Effector CD4-positive, alpha-beta T cell (primary cell): Measurements from ENCODE around the gene UBL5.

Experiments used
- DNase-seq: peaks from one replicate; pipeline ENCODE4 v3.0.0-alpha.2; 2020

UBL5 gene

DNA sequence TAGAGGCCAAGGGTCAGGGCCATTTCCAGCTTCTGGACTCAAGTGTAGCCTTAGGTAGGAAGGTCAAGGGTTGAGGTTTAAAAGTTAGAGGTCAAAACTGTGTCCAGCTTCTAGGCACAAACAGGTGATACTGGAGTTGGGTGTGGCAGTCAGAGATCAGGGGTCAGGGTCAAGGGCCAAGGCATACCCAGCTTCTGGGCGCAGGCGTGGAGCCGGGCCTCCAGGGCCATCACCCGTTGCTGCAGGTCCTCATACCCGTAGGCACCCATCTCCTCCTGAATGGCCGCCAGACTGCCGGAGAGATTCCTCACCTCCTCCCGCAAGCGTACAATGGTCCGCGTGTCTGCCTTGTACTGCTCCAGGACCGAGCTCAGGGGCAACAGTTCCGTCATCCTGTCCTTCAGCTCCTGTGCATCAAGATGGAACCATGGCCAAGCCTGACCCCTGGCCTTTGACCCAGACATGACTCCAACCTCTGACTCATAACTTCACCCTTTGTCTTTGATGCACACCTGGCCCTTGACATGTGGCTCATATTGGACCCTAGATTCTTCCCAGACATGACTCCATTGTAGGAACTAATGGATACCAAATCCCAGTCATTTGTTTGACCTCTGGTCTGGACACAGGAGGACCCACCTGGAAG, 29.5 kb downstream of the UBL5 start:
- no peak for DNase-seq

DNA sequence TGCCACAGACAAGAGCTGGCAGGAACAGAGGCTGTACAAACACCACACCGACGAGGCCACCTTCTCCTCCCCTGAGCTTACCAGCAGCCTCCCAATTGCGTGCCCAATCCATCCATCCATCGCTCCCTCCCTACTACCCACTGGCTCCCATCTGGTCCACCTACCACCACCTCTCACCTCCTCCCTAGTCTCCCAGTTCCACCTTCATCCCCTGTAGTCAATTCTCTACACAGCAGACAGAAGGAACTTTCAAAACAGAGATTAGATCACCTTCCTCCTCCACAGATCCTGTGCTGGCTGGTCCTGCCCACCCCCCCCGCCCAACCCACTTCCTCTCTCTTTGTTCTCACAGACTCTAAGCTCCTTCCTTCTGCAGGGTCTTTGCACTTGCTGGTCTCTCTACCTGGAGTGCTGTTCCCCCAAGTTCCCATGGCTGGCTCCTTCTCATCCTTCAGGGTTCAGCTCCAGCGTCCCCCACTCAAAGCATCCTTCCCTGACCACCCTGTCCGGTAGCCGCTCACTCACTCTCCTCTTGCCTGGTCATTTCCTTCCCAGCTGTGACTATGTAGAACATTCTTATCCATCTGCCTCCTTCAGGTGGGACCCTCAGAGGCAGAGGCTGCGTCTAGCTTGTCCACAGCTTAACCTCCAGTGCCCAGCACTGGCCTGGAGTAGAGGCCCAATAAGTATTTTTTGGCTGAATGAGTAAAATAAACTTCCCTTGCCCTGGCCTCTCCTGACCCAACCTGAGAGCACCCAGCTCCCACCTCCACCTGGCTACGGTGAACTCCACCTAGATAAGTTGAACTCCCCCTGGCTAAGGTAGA, 30.4 kb downstream of the UBL5 start:
- DNase-seq: no peak

DNA sequence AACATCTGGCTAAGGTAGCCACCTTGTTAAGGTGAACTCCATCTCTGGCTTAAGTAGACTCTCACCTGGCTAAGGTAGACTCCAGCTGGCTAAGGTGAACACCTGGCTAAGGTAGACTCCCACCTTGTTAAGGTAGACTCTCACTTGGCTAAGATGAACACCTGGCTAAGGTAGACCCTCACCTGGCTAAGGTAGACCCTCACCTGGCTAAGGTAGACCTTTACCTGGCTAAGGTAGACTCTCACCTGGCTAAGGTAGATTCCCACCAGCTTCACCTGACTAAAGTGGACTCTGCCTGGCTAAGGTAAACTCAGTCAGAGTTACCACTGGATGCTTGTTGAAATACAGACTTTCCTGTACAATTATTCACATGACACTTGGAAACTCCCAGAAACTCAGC, 31.0 kb downstream of the UBL5 start:
- no peak for DNase-seq

DNA sequence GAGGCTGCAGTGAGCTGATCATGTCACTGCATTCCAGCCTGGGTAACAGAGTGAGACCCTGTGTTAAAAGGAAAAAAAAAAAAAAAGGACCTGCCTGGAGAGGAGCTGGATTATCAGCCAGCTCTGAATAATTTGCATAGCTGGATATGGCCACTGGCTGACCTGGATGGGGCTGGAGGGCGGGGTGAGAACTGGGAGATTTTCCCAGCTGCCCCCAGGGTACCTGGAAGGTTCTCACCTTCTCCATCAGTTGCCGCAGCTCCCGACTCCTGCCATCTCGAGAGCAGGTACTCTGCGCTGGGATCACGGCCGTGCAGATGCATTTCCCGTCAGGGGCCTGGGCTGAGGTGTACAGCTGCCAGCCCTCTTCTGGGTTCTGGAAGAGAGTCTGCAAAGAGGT, 32.7 kb downstream of the UBL5 start:
- DNase-seq: no peak

DNA sequence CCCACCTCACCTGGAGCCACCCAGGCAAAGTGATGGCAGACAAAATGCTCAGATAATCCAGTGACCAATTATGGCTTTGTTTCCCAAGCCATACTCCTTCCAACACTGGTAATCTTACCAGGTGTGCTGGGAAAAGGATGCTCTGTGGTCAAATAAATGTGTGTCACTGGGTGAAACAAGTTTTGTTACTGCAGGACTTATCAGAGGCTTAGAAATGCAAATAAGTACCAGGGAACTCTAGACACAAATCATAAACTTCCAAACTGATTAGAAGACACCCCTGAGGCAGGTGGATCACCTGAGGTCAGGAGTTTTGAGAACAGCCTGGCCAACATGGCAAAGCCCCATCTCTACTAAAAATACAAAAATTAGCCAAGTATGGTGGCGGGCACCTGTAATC, 33.8 kb downstream of the UBL5 start:
- DNase-seq: no peak

DNA sequence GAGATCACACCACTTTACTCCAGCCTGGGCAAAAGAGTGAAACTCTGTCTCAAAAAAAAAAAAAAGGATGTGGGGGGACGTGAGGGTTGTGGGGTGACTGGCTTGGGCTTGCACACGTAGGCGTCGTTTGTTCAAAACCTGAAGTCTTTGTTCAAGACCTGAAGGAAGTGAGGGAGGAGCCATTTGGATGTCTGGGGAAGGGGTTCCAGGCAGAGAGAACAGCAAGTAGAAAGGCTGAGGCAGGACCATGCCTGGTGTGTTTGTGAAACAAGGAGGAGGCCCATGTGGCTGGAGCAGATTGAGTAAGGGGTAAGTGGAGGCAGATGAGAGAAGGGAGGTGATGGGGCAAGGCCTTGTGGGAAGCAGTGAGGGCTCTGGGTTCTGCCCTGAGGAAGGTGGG, 35.2 kb downstream of the UBL5 start:
- no peak for DNase-seq

DNA sequence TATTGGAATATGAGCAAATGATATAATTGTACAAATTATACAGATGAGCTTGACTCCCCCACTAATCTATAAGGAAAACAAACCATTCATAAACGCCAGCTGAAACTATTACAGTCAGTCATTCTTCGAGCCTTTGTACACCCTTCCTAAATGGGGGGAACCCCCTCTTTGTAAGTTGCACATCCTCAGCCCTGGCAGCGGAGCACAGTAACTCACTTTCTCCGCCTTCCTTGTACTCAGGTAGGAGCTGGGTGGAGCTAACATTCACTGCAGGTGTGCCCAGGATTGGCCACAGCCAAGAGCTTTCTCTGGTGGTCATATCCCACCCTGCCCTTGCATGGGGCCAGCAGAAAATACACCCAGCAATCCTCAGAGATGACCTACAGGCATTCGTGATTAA, 36.0 kb downstream of the UBL5 start:
- no peak for DNase-seq

DNA sequence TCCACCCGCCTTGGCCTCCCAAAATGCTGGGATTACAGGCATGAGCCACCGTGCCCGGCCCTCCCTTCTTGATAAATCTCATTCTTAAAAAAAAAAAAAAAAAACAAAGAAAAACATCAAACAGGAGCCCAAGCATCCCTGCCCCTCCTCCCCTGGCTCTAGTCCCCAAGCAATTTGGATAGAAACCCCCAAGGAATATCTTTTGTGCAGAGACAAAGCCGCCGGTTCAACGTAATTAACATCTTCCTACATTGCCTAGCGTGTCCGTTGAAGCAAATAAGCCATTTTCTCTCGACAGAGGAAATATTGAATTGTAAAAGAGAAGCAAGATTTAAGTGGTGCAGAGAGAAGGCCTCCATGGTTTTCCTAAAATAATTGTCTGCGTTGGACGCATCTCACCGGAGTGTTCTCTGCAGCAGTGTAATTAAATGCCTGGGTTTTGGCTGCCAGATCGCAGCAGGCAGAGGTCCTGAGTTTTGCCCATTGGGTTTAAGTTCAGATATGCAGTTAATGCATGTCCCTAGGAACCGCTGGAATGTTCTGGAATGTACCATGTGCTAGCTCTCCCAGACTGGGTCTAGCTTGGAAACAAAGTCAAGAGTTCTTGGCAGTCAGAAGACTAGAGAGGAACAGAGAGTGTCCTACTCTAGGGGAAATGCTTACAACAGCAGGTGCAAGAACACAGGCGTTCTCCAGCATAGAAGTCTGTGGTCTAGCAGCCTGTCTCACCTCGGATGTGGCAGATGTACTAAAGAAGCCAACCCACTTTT, 38.2 kb downstream of the UBL5 start:
- peak; percentile 23 for DNase-seq

DNA sequence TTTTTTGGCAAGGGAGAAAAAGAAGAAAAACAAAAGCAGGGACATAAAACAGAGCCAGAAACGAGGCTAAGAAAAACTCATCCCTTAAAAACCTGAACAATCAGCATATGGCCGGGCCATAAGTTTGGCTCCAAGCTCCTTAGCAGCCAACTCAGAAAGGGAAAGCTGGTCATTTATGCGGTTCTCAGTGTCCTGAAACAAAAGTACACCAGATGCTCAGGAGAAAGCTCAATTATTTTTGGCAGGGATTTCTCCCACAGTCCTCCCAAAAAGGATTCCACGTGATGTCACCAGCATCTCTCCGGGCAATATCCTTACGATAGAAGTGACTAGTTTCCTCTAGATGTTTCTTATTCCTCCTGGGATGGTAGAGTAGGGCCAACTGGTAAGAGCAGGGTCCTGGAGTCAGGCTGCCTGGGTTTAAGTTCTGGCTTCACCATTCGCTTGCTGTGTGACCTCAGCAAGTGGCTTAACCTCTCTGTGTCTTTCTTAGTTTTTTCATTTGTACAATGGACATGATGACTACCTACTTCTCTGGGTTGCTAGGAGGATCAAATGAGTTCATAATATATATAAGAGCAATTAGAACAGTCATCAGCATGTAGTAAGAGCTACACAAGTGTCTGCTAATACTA, 41.4 kb downstream of the UBL5 start:
- DNase-seq: no peak

DNA sequence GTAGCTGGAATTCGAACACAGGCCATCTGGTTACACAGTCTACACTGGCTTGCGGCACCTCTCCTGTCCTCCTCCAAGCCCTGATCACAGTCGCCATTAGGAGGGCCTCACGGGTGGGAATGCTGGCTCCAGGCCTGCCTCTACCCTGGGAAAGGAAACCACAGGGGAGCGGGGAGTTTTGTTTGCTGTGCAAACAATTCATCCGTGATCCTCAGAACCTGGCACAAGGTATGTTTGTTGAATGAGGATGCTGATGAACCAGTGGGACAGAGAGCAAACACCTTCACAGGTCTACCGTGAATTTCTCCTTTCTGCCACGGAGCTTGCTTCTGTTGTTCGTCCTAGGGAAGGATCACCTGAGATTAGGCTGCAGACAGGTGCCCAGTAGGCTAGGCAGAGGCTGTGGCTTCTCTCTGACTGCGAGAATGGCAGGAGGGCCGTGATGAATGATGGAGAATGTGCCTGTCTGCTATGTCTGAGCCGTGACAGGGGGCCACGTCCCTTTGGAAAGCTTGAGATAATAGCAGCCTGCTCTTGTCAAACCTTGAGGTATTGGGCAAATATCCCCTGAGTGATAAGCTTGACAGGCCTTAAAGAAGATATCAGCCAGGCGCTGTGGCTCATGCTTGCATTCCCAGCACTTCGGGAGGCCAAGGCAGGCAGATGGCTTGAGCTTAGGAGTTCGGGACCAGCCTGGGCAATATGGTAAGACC, 44.1 kb downstream of the UBL5 start:
- no peak for DNase-seq

DNA sequence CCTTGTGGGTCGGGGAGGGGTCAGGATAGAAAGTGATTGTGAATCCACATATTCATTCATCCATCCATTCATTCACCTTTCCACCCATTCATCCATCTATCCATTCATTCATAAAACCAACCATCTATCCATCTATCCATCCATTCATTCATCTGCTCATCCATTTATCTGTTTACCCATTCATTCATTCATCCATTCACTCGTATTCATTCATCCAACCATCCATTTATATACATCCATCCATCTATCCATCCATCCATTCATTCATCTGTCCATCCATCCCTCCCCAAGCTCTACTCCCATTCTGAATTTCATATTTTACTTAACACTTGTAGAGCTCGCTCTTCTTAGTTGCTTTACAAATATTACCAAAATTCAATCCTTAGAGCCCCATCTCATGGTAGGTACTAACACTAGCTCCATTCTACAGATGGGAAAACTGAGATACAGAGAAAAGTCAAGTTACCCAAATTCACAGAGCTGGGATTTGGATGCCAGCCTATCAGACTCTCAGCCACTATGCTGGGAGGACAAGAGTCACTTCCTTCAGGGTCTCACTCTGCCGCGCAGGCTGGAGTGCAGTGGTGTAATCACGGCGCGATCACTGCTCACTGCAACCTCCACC, 45.0 kb downstream of the UBL5 start:
- DNase-seq: no peak

DNA sequence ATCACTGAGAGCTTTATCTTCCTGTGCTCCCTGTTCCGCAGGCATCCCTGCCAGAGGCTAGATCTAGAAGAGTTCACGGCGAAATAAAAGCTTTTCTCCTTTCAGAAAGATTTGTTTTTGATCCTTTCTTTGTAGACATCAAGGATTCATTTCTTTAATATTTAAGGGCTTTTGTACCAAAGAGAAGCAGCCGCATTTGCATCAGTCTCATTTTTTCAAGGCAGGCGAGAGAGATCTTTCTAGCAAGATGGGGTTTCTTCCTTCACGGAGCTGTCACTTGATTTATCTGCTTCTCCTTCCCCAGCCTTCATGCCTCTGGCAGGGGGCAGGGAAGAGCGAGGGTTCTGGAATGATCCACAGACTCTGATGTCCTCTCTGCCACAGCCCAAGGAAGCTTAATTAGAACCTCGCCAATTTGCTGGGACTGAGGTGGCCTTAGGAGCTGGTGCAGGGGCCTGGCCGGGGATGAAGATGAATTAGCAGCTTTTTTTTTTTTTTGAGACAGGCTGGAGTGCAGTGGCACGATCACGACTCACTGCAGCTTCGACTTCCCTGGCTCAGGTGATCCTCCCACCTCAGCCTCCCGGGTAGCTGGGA, 47.4 kb downstream of the UBL5 start:
- no peak for DNase-seq

DNA sequence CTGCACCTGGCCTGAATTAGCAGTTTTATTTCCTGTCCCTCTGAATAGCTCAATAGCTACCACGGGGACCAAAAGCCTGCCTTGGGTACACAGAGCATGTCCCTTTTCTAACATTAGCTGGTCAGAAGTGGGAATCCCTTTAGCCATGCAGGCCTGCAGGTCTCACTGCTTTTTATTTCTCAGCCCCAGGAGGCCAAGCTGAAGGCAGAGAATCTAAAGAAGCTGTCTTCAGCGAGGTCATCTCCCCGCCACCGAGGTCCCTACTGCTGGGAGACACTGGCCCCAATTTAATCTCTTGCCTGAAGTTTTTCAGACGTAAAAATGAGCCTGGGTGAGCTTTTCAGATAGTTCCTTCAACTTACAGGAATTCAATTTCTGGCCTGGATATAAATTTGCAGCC, 48.1 kb downstream of the UBL5 start:
- no peak for DNase-seq

DNA sequence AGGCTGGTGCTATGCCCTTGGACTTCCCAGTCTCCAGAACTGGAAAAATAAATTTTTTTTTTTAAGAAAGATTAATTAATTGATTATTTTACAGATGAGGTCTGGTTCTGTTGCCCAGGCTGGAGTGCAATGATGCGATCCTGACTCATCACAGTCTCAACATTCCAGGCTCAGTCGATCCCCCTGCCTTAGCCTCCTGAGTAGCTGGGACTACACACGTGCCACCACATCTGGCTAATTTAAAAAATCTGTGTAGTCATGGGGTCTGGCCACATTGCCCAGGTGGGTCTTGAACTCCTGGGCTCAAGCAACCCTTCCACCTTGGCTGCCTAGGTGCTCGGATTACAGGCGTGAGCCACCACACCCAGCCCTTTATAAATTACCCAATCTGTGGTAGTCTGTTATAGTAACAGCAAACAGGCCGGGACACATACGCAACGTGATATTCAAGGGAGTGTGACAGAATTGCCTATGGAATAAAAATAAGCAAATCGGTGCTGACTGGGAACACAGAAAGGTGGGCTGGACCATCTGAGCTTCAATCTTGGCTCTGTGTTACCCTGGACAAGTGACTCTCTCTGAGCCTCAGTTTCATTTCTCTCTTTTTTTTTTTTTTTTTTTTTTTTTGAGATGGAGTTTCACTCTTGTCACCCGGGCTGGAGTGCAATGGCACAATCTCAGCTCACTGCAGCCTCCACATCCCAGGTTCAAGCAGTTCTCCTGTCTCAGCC, 50.2 kb downstream of the UBL5 start:
- DNase-seq: no peak

DNA sequence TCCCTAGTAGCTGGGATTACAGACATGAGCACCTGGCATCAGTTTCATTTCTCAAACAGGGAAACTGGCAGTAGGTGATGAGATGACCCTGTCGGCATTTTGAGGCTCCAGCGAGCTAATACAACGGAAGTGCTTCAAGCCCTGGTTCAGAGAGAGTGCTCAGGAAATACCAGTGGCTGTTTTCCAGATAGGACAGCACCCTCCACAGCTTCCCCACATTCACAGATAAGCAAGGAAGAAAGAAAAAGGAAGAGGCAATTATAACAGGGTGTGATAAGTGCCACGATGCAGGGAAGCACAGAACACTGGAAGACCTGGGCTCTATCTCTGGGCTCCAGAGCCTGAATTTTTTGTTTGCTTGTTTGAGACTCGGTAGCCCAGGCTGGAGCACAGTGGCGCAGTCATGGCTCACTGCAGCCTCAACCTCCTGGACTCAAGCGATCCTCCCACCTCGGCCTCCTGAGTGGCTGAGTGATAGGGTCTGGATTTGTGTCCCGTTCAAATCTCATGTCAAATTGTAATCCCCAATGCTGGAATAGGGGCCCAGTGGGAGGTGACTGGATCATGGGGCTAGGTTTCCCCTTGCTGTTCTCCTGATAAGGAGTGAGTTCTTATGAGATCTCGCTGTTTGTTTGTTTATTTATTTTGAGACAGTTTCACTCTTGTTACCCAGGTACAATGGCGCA, 50.9 kb downstream of the UBL5 start:
- no peak for DNase-seq
